HG03159 (cell line): ENCODE measurements around the gene ARL5A.

Experiments used
- ATAC-seq: cut with Tn5 transposase; IDR thresholded peaks from one replicate; pipeline ENCODE4 v1.9.1; 2021; ENCODE audit warnings: mild to moderate bottlenecking, moderate library complexity; ENCODE audit not compliant: unreplicated experiment

ARL5A gene

DNA sequence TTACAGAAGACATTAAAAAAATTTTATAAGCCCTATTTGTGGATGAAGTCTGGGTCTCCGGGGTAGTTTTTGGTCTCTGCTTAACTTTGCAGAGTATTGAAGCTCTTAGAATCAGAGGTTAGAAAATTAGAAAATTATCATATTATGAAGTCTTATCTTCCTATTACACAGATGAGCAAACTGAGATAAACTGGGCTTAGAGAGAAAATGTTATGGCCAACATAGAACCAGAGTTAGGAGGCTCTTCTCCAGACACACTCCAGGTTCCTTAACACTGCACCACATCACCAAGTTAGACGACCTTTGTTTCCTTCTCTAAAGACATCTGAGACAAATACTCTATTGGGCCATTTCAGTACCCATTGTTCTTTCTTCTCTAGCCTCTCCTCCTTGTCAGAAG, 57.2 kb downstream of the ARL5A start:
- peak; percentile 27 for ATAC-seq

DNA sequence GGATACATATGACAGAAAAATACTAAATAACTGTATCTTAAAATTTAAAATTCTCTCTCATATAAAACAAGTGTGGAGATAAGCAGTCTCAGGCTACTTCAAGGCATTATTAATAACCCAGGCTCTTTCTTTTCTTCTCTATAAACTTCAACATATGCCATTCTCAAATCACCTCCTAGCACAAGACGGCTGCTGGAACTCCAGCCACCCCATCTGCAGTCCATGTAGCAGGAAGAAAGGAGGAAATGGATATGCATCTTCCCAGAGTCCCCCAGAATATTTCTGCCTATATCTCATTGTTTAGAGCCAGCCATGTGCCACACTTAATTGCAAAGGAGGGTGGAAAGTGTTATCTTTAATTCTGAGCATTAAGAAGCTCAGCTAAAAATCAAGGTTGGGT, 58.6 kb downstream of the ARL5A start:
- no peak for ATAC-seq

DNA sequence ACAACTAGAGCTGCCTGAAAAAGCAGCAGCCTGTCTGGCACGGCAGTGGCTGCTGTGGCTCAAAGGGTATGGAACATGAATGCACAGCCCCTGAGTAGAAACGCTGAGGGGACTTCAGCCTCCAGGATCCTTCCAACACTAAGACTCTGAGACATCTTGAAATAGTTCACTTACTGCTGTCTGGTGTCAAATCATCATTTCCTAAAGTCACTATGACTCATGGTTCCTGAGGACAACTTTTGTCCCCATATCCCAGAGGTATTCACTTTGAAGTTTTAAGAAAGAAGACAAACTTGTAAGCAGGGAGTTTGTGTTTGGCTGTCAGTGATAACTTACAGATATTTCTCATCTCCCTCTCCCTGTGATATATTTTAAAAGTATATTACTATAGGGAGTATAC, 60.7 kb downstream of the ARL5A start:
- no peak for ATAC-seq

DNA sequence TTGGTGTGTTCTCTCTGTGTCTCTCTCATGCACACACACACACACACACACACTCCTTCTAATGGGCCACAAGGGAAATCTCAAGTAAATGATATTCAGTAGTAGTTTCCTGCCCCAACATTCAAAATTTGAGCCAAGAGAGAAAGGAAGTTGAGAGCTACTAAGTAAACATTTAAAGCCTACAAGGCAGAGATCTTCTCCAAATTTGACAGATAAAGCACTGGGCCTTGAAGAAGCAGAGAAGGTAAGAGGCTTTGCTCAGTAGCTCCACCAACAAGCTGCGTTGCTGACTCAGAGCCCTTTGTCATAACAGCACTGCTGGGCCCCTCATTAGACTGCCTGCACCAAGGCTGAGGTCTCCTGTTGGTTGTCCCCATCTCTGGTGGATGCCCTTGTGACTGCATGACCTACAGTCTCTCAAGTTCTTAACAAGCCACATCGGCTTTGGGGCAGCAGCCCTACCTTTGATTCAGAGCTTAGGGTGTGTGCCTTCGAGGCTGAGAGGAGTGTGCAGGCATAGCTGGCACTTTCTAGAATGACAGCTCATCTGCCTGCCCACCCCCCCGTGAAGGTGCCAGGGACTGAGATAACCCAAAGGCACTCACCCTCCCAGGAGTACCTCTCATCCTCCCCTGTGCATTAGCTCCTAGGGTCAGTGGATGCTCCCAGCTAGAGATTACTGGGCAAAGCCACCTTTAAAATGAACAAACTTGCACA, 61.6 kb downstream of the ARL5A start:
- peak; percentile 54 for ATAC-seq

DNA sequence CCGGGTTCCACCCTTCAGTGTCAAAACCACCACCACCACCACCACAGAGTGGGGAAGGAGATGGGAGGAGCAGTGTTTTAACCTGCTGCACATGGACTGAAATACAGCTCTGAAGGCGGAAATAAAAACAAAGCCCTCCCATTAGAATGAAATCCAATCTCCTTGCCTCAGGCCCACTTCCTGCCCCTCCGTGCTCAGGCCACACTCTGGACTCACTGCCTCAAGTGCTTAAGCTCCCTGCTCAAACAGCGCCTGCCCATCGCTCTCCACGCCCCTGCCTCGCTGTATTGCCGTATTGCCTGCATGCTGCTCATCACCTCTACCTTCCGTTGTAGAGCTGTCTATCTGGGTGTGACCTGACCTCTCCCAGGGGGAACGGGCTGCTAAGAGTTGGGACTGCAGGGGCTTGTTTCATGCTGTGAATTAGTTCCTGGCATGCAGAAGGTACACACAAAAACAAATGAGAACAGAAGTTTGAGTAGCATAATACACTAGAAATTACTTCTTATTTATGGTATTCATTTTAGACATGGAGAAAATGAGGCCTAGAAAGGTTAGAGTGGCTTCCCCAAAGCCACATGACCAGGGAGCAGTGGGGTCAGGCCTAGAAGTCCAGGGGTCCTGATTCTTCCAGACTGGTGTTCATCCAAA, 62.3 kb downstream of the ARL5A start:
- no peak for ATAC-seq

DNA sequence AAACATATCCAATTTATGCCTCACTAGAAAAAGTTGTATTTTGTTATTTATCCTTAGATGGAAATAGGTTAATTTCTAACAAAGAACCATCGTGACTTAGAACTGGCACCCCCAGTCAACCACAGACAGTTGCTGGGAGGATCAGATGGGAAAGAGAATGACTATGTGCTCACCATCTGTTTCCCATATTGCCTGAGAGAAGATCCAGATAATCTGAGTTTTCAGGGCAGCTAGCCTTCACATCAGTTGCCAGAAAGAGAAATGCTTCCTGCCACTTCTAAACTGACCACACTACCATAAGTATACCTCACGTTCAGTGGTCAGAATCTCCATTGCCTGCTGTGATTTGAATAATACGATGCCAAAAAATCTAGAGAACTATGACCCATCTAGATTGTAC, 65.5 kb downstream of the ARL5A start:
- ATAC-seq, result no peak

DNA sequence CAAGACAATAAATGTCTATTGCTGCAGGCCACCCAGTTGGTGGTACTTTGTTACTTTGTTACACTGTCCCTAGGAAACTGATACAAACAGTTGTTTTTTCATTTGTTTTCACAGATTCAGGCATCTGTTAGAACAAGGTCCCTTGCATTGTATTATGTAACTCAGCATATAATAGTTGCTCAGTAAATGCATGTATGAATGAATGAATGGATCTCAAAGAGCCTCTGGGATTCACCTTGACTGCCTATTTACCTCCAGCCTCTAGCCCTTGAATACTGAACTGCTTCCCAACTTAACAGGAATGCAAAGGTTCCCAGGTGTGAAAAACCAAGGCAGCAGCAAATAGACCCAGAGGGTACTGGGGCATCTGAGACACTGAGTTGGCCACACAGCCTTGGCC, 66.5 kb downstream of the ARL5A start:
- ATAC-seq, result no peak

DNA sequence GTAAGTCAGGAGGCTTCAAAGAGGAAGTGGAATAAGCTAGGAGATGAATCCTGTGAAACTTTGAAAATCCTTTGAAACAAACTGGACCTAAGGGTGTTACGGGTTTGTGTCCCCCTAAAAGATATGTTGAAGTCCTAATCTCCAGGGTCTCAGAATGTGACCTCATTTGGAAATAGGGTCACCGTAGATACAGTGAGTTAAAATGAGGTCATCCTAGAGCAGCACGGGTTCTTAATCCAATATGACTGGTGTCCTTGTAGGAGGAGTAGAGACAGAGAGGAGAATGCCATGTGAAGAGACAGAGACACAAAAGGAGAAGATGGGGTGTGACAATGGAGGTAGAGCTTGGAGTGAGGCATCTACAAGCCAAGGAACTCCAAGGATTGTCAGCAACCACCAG, 67.0 kb downstream of the ARL5A start:
- ATAC-seq, result no peak

DNA sequence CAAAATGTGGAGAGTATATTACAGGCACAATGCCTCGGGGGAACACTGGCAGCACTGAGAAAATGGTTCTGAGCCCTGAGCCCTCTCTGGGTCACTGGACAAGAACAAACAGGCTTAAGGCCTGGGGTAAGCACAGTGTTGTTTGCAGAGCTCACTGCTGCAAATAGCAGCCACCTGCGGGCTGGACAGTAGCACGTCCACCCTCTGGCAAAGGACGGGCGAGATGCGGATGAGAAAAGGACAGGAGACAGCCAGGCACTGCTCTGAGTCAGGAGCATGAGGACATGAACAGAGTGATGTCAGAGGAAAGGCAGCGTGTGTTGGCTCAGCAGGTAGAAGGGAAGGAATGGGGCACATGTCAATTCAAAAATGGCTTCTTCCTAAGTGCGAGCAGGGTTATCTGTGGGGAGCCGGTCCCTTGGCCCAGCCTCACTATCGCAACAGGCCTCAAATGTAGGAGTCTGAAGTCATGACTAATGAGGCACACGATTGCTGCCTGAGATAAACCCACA, 68.0 kb downstream of the ARL5A start:
- ATAC-seq, result no peak

DNA sequence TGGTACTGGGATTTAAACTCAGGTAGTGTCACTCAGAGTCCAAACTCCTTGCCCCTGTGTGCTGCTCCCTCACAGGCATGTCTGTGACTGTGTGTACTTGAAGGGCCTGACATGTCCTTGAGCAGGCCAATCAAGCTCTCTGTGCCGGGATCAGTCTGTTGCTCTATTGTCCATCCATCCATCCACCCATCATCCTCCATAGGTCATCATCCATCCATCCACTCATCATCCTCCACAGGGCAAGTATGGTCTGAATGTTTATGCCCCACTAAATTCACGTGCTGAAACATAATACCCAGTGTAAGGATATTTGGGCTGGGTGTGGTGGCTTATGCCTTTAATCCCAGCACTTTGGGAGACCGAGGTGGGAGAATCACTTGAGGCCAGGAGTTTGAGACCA, 69.5 kb downstream of the ARL5A start:
- ATAC-seq, result no peak

DNA sequence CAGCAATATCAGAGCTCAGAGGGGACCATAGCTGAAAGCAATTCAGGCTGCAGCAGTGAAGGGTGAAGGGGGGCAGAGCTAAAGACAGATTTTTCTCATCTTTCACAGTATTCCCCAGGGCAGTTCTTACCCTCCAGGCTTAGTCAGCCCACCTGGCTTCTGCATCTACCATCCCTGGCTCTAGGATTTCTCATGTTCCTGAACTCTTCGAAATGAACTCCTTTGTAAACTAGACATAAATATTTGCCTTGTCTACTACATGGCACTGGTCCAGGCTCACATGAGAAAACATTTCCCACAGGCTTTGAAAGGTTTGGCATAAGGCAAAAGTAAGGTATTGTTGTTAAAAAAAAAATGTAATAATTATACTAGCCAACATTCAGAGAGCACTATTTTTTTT, 70.4 kb downstream of the ARL5A start:
- ATAC-seq, result no peak

DNA sequence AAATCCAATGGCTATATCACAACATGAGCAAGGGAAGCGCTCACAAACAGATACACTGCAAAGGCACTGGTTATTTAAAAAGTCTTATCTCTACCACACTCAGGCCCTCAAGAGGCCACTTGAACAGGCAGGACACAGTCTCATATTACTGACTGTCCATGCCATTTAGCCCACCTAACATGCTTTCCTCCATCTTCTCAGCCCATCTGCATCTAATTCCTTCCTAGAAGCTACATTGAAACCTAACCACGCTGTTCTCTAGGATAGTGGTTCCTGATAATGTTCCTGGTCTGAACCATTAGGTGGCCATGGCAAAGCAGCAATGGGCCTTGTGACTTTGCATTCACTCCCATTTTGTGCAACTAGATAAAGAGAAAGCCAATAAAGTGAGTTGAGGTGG, 71.4 kb downstream of the ARL5A start:
- ATAC-seq, result no peak

DNA sequence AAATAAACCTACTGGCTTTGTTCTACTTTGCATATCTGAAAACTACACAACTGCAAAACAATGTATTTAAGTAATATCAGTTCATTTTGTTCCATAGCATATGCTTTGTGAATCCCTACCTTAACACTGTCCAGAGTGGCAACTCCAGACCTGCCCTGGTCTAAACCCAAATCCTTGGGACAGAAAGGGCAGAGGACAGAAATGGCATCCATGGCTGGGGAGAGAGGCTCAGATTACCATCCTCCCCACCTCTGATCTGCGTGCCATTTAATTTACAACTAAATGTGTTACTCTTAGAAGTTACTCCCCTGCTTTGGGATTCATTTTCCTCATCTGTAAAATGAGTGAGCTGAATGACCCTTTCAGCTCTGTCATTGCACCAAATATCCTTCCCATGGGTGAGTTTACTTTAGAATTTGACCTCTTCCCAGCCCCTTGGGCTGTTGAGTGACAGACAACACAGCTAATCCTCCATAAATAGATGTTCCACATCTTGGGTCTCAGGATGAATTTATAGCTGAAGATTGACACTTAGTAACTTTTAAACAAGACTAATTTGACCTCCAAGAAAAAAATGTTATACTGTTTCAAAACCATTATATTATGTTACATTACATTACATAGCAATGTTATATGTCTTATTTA, 73.8 kb downstream of the ARL5A start:
- no peak for ATAC-seq

DNA sequence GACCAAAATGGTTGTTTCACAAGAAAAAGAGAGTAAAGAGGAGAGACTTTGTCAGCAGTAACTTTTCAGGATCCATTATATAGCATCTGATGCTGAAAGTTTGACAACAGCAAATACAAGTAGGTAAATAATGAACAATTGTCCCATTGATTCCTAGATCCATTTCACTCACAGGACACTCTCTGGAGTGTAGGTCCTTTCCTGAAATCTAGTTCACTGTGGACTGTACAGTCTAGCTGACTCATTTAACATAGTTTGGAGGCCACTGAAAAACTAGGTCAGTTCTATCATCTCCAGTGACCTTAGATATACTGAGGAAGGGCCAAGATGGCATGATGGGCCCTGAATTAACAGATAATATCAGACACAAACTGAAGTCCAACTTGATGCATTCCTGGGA, 74.7 kb downstream of the ARL5A start:
- no peak for ATAC-seq
